Thyroid gland (tissue), 4 donors: ENCODE measurements around the gene HSPB6.

Experiments used
- POLR2A ChIP-seq, 2 donors: fragments of 450-650 bp; IDR thresholded peaks; one replicate each; pipeline ENCODE4 v1.6.1; 2017; ENCODE audit warnings: antibody characterized with exemption in 2 of 2, mild to moderate bottlenecking in 2 of 2, moderate library complexity in 1 of 2
- TF ChIP-seq, protein P1 (sequence below), 6 experiments: fragments of 200-600 bp in 3 of 6; fragments of 450-650 bp in 3 of 6; sonication (generic) in 3 of 6; IDR thresholded peaks; one replicate each; pipeline ENCODE4 v1.5.1; 2016 to 2019; ENCODE audit warnings: antibody characterized with exemption in 6 of 6, mild to moderate bottlenecking in 2 of 6, inconsistent platforms in 1 of 6, moderate library complexity in 1 of 6

DNA sequence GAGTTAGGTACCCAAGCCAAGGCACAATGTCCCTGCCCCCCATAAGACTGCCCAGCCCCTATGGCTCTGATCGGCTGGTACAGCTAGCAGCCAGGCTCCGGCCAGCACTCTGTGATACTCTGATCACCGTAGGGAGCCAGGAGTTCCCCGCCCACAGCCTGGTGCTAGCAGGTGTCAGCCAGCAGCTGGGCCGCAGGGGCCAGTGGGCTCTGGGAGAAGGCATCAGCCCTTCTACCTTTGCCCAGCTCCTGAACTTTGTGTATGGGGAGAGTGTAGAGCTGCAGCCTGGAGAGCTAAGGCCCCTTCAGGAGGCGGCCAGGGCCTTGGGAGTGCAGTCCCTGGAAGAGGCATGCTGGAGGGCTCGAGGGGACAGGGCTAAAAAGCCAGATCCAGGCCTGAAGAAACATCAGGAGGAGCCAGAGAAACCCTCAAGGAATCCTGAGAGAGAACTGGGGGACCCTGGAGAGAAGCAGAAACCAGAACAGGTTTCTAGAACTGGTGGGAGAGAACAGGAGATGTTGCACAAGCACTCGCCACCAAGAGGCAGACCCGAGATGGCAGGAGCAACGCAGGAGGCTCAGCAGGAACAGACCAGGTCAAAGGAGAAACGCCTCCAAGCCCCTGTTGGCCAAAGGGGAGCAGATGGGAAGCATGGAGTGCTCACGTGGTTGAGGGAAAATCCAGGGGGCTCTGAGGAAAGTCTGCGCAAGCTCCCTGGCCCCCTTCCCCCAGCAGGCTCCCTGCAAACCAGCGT, 42.1 kb downstream of the HSPB6 start:
- TF ChIP-seq, protein P1, sequence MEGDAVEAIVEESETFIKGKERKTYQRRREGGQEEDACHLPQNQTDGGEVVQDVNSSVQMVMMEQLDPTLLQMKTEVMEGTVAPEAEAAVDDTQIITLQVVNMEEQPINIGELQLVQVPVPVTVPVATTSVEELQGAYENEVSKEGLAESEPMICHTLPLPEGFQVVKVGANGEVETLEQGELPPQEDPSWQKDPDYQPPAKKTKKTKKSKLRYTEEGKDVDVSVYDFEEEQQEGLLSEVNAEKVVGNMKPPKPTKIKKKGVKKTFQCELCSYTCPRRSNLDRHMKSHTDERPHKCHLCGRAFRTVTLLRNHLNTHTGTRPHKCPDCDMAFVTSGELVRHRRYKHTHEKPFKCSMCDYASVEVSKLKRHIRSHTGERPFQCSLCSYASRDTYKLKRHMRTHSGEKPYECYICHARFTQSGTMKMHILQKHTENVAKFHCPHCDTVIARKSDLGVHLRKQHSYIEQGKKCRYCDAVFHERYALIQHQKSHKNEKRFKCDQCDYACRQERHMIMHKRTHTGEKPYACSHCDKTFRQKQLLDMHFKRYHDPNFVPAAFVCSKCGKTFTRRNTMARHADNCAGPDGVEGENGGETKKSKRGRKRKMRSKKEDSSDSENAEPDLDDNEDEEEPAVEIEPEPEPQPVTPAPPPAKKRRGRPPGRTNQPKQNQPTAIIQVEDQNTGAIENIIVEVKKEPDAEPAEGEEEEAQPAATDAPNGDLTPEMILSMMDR (IDR thresholded peaks at IDR 0.05): no peak
- TF ChIP-seq POLR2A (IDR thresholded peaks at IDR 0.05): no peak
